DOHH2 (cell line): ENCODE data around the gene DLGAP1.
A peak's percentile ranks its signal among the peaks of the same experiment; 100 is the strongest.

Experiments used
- EZH2phosphoT487 ChIP-seq: fragments of 200-600 bp; sonication (generic); IDR thresholded peaks from 2 replicates; pipeline ENCODE4 v1.6.1; 2017; ENCODE audit warnings: borderline replicate concordance, mild to moderate bottlenecking, antibody characterized with exemption, low read length, moderate library complexity, mixed read lengths
- TF ChIP-seq, protein P1 (sequence below): fragments of 200-600 bp; sonication (generic); IDR thresholded peaks from one replicate; pipeline ENCODE4 v1.5.1; 2014; ENCODE audit warnings: antibody characterized with exemption, mild to moderate bottlenecking, low read depth, low read length; ENCODE audit not compliant: poor library complexity, severe bottlenecking

DNA sequence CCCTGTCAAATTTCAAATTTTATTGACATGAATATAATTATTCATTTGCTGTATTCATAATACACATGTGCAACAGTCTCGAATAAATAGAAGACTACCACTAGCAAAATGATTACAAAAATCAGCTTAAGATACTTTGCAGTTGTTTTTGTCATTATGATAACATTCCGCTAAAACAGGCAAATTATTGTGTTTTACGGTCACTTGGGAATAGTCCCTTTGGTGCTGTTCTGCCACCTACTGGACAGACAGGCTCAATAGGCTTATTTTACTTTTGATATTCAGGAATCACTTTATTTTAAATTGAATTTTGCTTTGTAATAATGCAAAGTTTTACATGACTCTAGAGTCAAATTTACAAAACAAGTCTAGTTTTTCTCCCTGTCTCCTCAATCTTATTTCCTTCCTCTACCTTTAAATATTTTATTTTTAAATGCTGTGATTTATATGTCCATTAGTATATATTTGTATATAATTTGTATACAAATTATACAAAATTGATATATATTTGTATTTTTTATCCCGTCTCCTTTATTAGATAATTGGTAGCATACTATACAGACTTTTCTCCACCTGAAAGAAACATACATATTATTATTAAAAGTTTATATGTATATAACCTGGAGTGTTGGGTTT, 456.3 kb downstream of the DLGAP1 start:
- TF ChIP-seq, protein P1, sequence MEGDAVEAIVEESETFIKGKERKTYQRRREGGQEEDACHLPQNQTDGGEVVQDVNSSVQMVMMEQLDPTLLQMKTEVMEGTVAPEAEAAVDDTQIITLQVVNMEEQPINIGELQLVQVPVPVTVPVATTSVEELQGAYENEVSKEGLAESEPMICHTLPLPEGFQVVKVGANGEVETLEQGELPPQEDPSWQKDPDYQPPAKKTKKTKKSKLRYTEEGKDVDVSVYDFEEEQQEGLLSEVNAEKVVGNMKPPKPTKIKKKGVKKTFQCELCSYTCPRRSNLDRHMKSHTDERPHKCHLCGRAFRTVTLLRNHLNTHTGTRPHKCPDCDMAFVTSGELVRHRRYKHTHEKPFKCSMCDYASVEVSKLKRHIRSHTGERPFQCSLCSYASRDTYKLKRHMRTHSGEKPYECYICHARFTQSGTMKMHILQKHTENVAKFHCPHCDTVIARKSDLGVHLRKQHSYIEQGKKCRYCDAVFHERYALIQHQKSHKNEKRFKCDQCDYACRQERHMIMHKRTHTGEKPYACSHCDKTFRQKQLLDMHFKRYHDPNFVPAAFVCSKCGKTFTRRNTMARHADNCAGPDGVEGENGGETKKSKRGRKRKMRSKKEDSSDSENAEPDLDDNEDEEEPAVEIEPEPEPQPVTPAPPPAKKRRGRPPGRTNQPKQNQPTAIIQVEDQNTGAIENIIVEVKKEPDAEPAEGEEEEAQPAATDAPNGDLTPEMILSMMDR = peak; percentile 53
- TF ChIP-seq EZH2phosphoT487 = no peak
